HG02610 (cell line): ENCODE data around the gene GPR26.

Experiments used
- ATAC-seq: cut with Tn5 transposase; IDR thresholded peaks from one replicate; pipeline ENCODE4 v1.9.1; 2021; ENCODE audit warnings: mild to moderate bottlenecking, moderate library complexity; ENCODE audit not compliant: unreplicated experiment

Gene GPR26

GRCh38 chr10:123645615-123646014 lies 20.5 kb upstream of the GPR26 start:
- ATAC-seq = no peak

- ATAC-seq = no peak
Measured at GRCh38 chr10:123648595-123648994, 17.6 kb upstream of the GPR26 start.

GRCh38 chr10:123649676-123650075 lies 16.5 kb upstream of the GPR26 start:
- ATAC-seq = no peak

DNA sequence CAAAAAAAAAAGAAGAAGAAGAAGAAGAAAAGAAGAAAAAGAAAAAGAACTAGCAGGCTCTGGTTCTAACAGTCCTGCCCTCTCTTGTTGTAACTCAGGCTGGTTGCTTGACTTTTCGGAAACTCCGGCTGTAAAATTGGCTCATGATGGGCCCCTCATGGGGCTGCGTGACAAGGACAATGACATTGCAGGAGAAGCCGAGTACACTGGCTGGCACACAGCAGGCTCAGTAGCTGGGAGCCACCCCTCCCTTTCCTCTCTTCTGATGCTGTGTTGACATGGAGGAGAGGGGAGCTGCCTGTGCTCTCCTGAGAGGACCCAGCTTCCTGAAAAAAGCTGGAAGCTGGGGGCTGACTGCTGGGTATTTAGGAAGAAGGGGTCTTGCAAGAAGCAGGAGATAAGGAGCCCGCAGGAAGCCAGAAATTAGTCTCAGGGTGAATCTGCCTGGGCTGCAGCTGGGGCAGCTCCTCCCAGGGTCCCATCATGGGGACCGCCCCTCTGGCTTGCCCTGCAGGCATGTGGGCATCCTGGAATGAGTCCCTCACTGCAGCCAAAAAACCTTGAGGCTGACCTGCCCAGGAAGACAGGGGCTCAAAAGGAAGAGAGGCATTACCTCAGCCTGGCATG lies 14.6 kb upstream of the GPR26 start:
- ATAC-seq = no peak

DNA sequence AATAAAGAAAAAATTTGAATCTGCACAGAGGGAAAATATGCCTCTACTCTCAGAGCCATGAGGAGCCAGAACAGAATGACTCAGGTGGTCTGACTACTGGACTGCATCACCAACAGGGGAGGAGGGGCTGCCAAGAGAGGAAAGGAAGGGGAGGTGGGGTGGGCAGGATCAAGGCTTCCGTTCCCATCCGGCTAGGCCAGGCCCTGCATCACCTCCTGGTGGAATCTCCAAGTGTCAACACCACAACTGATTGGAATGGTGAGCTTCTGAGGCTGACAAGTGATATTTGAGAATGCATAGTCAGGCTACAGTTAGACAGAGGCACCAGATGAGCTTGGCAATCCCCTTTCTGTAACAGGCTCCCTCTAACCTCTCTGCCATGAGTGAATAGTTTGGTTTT lies 10.4 kb upstream of the GPR26 start:
- ATAC-seq = no peak

DNA sequence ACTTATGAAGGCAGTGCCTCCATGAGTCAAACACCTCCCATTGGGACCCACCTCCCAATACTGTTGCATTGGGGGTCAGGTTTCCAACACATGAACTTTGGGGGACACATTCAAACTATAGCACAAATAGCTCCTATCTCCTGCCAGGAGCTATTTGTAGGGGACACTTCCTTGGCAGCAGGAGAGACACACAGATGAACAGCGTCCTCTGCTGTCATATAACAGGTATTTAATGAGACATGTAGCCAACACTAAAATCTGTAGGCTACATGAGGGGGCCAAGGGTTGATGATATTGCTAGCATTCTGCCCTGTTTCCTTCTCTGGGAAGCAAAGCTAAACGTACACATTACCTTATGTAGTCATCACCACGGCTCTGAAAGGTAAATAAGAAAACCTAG lies 2.6 kb upstream of the GPR26 start:
- no peak for ATAC-seq

GRCh38 chr10:123665491-123666286 lies 466 bp upstream of the GPR26 start:
- ATAC-seq = no peak

GRCh38 chr10:123669886-123670285 lies 3.7 kb downstream of the GPR26 start:
- no peak for ATAC-seq

- no peak for ATAC-seq
Measured at GRCh38 chr10:123673198-123673597, 7.0 kb downstream of the GPR26 start.

DNA sequence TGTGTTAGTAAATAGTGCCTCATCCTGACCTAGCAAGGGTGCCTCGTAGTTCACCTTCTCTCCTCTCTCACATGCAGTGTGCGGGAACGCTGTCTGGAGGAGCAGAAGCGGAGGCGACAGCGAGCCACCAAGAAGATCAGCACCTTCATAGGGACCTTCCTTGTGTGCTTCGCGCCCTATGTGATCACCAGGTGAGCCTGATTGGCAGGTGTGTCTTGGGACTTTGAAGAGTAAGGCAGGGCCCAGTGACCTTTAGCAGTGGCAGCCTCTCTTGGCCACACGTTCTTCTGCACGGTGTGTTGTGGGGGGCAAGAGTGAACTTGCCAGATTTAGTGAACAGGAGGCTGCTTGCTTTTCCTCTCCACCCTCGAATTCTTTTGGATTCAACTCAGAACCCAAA lies 8.6 kb downstream of the GPR26 start:
- no peak for ATAC-seq

DNA sequence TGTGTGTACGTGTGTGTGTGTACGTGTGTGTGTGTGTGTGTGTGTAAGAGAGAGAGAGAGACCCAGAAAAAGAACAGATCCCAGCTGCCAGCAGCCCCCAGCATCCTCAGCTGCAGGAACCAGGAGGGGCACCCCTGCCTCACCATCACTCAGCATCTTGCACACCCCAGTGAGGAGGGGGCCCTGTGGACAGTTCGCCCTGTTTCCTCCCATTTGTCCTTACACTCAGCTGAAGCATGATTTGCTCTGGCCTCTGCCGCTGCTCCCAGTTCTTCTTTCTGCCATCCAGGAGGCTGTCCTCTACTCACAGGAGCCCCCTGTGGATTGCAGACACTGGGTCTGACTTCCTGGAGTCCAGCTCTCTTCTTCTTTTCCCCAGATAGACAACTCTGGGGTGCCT lies 9.7 kb downstream of the GPR26 start:
- no peak for ATAC-seq

DNA sequence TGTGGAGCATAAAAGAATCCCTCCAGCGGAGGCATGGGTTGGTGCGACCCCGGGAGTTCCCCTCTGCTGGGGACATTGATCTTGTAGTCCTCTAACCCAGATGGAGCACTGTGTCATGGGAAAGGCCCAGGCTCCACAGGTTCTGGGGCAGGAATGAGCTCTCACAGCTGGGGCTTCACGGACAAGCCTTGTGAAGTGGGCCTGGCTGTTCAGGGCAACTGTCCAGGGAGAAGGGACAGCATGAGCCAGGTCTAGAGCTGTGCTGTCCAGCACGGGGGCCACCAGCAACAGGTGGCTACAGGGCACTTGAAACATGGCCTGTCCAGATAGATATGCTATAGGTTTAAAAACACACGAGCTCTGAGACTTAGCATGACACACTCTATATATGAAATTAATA lies 11.4 kb downstream of the GPR26 start:
- no peak for ATAC-seq

DNA sequence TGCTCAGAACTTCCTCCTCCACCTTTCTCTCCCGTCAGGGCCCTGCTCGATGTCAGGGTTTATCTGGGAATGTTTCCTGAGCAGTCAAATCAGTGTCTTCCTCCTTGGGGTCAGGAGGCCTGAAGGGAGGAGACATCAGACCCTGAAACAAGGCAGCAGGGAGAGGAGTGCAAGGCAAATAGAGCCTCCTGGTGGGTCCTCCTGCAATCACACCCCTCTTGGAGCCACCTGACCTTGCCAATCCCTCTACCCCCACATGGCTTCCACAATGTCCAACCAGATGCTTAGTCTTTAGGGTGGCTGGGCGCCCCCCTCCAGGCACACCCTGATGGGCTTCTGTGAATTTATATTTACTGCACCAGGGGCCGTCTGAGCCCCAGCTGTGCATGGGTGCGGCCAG lies 12.2 kb downstream of the GPR26 start:
- ATAC-seq = no peak

DNA sequence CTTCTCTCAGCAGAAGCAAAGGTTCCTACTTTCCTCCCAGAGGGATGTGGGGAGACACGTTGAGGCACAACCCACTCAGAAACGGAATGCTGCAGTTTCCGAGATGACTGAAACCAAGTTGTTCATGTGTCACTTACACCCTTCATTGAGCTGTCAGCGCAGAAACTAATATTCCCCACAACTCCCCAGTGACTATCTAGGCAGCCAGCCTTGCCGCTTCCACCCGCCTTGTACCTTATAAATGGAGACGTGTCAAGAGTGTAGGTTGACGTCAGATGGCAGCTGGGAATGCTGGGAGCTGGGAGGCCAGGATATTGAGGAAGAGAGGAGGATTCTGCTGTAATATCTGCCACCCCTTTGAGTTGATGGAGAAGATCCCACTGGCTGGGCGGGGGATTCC lies 15.1 kb downstream of the GPR26 start:
- no peak for ATAC-seq

GRCh38 chr10:123682477-123682876 lies 16.3 kb downstream of the GPR26 start:
- ATAC-seq = no peak

DNA sequence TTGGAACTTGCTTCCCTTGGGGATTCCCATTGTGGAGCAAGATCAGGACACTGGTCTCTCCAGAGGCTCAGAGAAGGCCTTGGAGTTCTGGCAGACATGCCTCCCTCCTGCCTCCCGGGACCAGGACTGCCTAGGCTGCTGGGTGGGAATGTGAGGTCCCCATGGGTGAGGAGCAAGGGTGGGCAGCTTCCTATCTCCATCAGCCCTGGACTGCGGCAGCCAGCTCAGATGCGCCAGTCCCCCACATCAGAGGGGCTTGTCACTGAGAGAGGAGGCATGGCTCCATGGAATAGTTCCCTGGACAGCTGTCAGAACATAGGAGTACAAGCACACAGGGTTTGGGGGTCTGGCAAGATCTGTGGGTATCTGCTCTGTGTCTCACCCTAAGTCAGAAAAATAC lies 17.3 kb downstream of the GPR26 start:
- ATAC-seq = no peak

DNA sequence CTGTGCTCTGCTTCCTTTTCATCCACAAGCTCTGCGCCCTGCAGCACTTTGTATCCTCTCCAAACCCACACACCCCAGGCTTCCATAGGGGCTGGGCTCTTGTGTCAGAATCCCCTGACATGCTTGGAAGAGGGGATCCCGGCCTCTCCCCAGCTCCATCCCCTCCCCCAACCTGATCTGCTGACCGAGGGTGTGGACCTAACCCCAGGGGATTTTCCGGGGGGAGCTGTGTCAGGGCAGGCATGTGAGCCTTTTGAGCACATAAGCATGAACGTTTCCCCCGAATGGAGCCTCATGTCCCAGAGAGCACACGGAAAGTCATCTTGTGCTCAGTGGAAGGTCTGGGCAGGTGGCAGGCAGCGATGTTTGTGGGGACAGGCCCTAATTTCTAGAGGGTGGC lies 17.7 kb downstream of the GPR26 start:
- ATAC-seq = no peak

GRCh38 chr10:123685260-123685659 lies 19.1 kb downstream of the GPR26 start:
- ATAC-seq = no peak

DNA sequence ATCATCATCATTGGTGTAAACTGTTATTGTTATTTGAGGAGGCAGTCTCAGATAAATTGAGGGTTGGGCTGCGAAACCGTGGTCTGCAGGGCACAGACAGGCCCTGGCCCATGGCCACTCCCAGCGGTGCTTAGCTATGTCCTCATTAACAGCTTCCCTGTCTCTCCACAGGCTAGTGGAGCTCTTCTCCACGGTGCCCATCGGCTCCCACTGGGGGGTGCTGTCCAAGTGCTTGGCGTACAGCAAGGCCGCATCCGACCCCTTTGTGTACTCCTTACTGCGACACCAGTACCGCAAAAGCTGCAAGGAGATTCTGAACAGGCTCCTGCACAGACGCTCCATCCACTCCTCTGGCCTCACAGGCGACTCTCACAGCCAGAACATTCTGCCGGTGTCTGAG lies 21.6 kb downstream of the GPR26 start:
- ATAC-seq = no peak

GRCh38 chr10:123689880-123690279 lies 23.7 kb downstream of the GPR26 start:
- ATAC-seq = no peak

DNA sequence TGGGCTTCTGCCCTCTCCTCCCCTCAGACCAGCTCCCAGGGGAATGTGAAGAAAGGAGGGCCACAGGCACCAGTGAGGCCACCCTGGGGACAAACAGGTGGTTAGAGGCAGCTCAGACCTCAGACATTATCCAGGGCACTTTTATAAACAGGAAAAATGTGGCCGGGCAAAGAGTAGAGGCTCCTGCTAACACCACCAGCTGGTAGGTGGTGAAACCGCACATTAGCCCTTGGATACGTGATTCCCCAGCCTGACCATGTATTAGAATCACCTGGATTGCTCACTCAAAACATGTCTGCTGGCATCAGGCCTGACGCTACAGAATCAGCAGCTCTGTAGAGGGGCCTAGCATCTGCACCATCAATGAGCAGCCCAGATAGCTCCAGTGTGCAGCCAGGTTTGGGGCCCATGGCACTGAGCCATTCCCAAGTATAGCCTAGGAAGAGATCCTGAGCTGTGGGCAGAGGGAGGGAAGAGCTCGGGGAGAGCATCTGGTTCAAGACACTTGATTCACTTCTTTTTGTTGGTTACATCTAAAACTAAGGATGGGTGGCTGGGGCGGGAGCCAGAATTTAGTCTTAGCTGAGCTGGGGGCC lies 37.1 kb downstream of the GPR26 start:
- ATAC-seq = no peak

DNA sequence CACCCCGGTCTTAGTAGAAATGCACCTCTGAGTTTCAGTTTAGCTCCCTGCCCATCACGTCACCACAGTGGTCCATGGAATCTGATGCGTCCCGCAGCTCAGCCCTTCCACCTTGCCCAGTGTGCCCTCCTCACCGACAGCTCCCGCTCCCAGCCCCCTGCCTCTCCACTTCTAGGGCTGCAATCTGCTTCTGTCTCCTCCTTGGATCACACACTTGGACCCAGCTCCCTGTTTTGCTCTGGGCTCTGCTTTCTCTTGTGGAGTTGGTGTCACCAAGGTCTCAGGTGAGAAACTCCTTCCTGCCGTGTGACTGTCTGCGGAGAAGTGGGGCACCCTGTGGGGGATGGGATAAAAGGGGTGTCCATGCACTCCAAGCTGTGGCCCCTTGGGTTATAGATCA lies 37.9 kb downstream of the GPR26 start:
- no peak for ATAC-seq
